Neuronal stem cell (in vitro differentiated cells): ENCODE measurements around the gene FANCD2.
"Not testable (repeated sequence)": the region's sequence is repeated elsewhere in the genome, so short reads cannot be mapped to it uniquely, and the experiment has no call there.

Source experiments
- DNase-seq: peaks from one replicate; pipeline ENCODE4 v3.0.0-alpha.2; 2013; ENCODE audit warnings: low spot score
- H2AFZ ChIP-seq: one replicate; pipeline ENCODE4 v1.6.1; 2013; ENCODE audit warnings: mild to moderate bottlenecking, low read length, inconsistent platforms
- H2AK5ac ChIP-seq: 2 replicates; pipeline ENCODE4 v1.6.1; 2013; ENCODE audit warnings: low read depth, mild to moderate bottlenecking, inconsistent platforms, low read length, moderate library complexity, mixed read lengths
- H2BK120ac ChIP-seq: 2 replicates; pipeline ENCODE4 v1.6.1; 2013; ENCODE audit warnings: low read depth, mild to moderate bottlenecking, inconsistent platforms, low read length, moderate library complexity, mixed read lengths
- H2BK12ac ChIP-seq: one replicate; pipeline ENCODE4 v1.6.1; 2013; ENCODE audit warnings: low read length, inconsistent platforms
- H2BK15ac ChIP-seq: 2 replicates; pipeline ENCODE4 v1.6.1; 2013; ENCODE audit warnings: mild to moderate bottlenecking, low read length, inconsistent platforms, mixed read lengths
- H2BK5ac ChIP-seq: one replicate; pipeline ENCODE4 v1.6.1; 2013; ENCODE audit warnings: inconsistent platforms, mild to moderate bottlenecking, low read length, moderate library complexity
- H3K14ac ChIP-seq: one replicate; pipeline ENCODE4 v1.6.1; 2013; ENCODE audit warnings: low read length, inconsistent platforms
- H3K18ac ChIP-seq: 2 replicates; pipeline ENCODE4 v1.6.1; 2013; ENCODE audit warnings: low read length, inconsistent platforms
- H3K23ac ChIP-seq: 2 replicates; pipeline ENCODE4 v1.6.1; 2013; ENCODE audit warnings: low read depth, mild to moderate bottlenecking, mixed read lengths, low read length, inconsistent platforms; ENCODE audit not compliant: poor library complexity
- H3K27ac ChIP-seq: replicated peaks from 3 replicates; pipeline ENCODE4 v1.5.1; 2013; ENCODE audit warnings: low read length, inconsistent platforms
- H3K27me3 ChIP-seq, 3 experiments: 2 replicates each; pipeline ENCODE4 v1.6.1; 2013; ENCODE audit warnings: low read length in 3 of 3, mild to moderate bottlenecking in 2 of 3, inconsistent platforms in 1 of 3, low read depth in 1 of 3, mixed read lengths in 1 of 3, moderate library complexity in 1 of 3; ENCODE audit not compliant: control insufficient read depth in 3 of 3, insufficient read depth in 3 of 3
- H3K36me3 ChIP-seq, 2 donors: replicated peaks in 1 of 2; 2 replicates each; pipeline ENCODE4 v1.6.1; 2013; ENCODE audit warnings: low read length in 2 of 2; ENCODE audit not compliant: control insufficient read depth in 2 of 2, insufficient read depth in 2 of 2
- H3K4ac ChIP-seq: 2 replicates; pipeline ENCODE4 v1.6.1; 2013; ENCODE audit warnings: inconsistent platforms, mild to moderate bottlenecking, low read length, moderate library complexity
- H3K4me1 ChIP-seq, 2 donors: 1 replicate in 1 of 2; 2 replicates in 1 of 2; pipeline ENCODE4 v1.6.1; 2013; ENCODE audit warnings: low read length in 2 of 2, low read depth in 1 of 2; ENCODE audit not compliant: control insufficient read depth in 2 of 2, insufficient read depth in 1 of 2
- H3K4me2 ChIP-seq: one replicate; pipeline ENCODE4 v1.6.1; 2013; ENCODE audit warnings: mild to moderate bottlenecking, low read length, inconsistent platforms; ENCODE audit not compliant: insufficient read depth, poor library complexity, severe bottlenecking
- H3K4me3 ChIP-seq, 2 donors: 2 replicates each; pipeline ENCODE4 v1.5.1; 2013; ENCODE audit warnings: low read length in 2 of 2, mild to moderate bottlenecking in 2 of 2, inconsistent platforms in 1 of 2, moderate library complexity in 1 of 2
- H3K79me1 ChIP-seq: one replicate; pipeline ENCODE4 v1.6.1; 2013; ENCODE audit warnings: low read depth, mild to moderate bottlenecking, inconsistent platforms, low read length, moderate library complexity
- H3K9ac ChIP-seq: one replicate; pipeline ENCODE4 v1.6.1; 2013; ENCODE audit warnings: mild to moderate bottlenecking, low read depth, low read length, inconsistent platforms; ENCODE audit not compliant: poor library complexity
- H3K9me3 ChIP-seq, 2 donors: replicated peaks in 1 of 2; 2 replicates each; pipeline versions ENCODE3 to v1.6.1; 2013; ENCODE audit warnings: low read length in 2 of 2, mild to moderate bottlenecking in 2 of 2, inconsistent platforms in 1 of 2, low read depth in 1 of 2, mixed read lengths in 1 of 2, moderate library complexity in 1 of 2; ENCODE audit not compliant: control insufficient read depth in 2 of 2, insufficient read depth in 1 of 2
- H4K8ac ChIP-seq: one replicate; pipeline ENCODE4 v1.6.1; 2013; ENCODE audit warnings: low read depth, mild to moderate bottlenecking, inconsistent platforms, low read length, moderate library complexity
- H4K91ac ChIP-seq: one replicate; pipeline ENCODE4 v1.6.1; 2013; ENCODE audit warnings: low read length, low read depth, mild to moderate bottlenecking, inconsistent platforms; ENCODE audit not compliant: poor library complexity
- WGBS, 2 donors: extraction: QIAGEN DNeasy Blood & Tissue Kit; methylation state at CpG; one replicate each; pipeline ENCODE4 v1.1.7; 2013; ENCODE audit warnings: missing lambda C conversion rate in 2 of 2, mixed read lengths in 1 of 2; ENCODE audit not compliant: insufficient read length in 2 of 2, insufficient replicate concordance in 1 of 2; ENCODE audit errors: extremely low coverage in 2 of 2; 5-methylcytosine and 5-hydroxymethylcytosine counted together

FANCD2 gene

DNA sequence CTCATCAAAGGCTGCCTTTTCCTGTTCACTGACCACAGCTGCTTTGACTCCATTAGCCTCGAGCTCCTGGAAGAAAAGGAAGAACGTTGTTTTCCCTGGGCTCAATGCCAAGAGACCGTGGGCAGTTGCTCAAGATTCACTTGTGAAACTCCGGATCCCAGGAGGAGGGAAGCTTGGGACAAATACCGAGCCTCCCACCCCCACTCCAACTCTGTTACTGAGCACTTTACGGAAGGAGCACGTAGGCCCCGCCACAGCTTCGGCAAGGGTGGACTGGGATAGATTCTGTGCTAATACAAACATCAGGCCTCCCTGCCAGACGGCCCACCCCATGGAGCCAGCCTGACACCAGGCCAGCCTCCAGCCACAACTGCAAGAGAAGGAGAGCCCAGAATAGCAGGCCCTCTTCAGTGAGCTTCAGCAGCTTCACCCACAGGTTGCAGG lies 10.8 kb upstream of the FANCD2 start:
- DNase-seq = no peak
- Histone ChIP-seq H4K91ac (no peak overlapping the region), H3K4me2 (no peak overlapping the region), H2AFZ (no peak overlapping the region), H2BK120ac (no peak overlapping the region), H3K36me3 (peaks cover 0 to 19% of the 10 kb centered on the region in 2 donors), H3K4me1 (peaks cover under 1 to 6% of the 10 kb centered on the region in 2 donors), H3K79me1 (peaks cover 2% of the 10 kb centered on the region), H2BK5ac (no peak overlapping the region), H4K8ac (no peak overlapping the region), H3K27ac (no peak overlapping the region), H2BK12ac (no peak overlapping the region), H3K4ac (no peak overlapping the region), H3K9ac (no peak overlapping the region), H3K4me3 (no peak overlapping the region), H2AK5ac (no peak overlapping the region), H3K9me3 (no peaks in the 10 kb centered on the region), H3K27me3 (no peaks in the 10 kb centered on the region), H3K18ac (no peak overlapping the region), H2BK15ac (no peak overlapping the region), H3K14ac (no peak overlapping the region), H3K23ac (no peak overlapping the region)
- WGBS, 2 donors = no CpG with 5 or more reads among the region's 10 CpGs

DNA sequence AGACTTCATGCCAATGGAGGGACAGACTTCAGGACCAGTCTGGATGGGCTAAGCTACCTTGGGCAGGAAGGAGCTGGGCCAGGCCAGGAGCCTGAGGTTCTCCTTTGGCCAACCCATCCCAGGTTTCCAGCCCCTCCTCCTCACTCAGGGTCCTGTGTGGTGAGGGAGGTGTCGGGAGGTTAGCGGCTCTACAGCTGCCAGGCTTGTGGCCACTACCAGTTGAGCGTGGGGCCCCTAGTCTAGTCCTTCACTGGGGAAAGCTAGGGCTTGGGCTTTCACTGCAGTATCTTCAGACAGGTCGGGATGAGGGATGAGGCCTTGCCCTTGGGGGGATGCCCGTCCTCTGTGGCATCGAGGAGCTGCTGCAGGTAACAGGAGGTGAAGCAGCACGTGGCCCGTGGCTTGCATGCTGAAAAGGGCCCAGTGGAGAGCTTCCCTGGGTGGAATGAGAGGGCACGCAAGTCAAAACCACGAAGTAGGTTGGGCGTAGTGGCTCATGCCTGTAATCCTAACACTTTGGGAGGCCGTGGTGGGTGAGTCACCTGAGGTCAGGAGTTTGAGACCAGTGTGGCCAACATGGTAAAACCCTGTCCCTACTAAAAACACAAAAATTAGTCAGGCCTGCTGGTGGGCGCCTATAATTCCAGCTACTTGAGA lies 8.5 kb upstream of the FANCD2 start:
- Histone ChIP-seq H2BK120ac (no peak overlapping the region), H3K4me1 (no peaks in the 10 kb centered on the region), H3K18ac (no peak overlapping the region), H3K4me3 (no peak overlapping the region), H2BK15ac (no peak overlapping the region), H2BK5ac (no peak overlapping the region), H3K27me3 (no peaks in the 10 kb centered on the region), H2AK5ac (no peak overlapping the region), H2AFZ (no peak overlapping the region), H2BK12ac (no peak overlapping the region), H3K9me3 (no peaks in the 10 kb centered on the region), H3K23ac (no peak overlapping the region), H3K36me3 (peaks cover 3 to 40% of the 10 kb centered on the region in 2 donors), H3K9ac (peak overlapping the region; percentile 70), H3K4ac (no peak overlapping the region), H4K91ac (no peak overlapping the region), H3K27ac (no peak overlapping the region), H4K8ac (peak overlapping the region; percentile 82), H3K4me2 (no peak overlapping the region), H3K79me1 (peaks cover 3% of the 10 kb centered on the region), H3K14ac (no peak overlapping the region)
- no CpG with 5 or more reads among the region's 13 CpGs for WGBS, 2 donors
- no peak for DNase-seq

DNA sequence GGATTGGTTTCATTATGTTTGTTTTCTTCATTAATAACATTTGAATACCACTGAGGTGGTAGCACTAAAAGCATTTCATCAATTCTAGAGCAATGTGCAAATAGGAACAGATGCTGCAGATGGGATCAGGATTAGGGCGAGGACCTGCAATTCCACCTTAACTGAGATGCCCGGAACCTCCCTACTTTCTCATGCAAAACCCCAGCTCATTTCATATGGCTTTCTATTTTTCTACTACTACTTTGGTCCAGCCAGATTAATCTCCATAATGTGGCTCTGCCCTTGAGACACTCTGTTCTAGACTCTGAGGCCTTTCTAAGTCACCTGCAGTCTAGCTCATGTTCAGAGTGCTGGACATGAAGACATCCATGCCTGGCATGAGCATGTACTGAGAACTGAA lies 7.4 kb upstream of the FANCD2 start:
- not testable (repeated sequence) for H3K27ac ChIP-seq, H3K27me3 ChIP-seq, H3K14ac ChIP-seq, H3K18ac ChIP-seq, H2AFZ ChIP-seq, H2BK5ac ChIP-seq, H4K8ac ChIP-seq, H4K91ac ChIP-seq, H3K23ac ChIP-seq, H3K9ac ChIP-seq, DNase-seq, H2BK12ac ChIP-seq, H2BK15ac ChIP-seq, H2BK120ac ChIP-seq, H3K4ac ChIP-seq, H3K9me3 ChIP-seq, H3K4me3 ChIP-seq, H3K79me1 ChIP-seq, H3K4me2 ChIP-seq, H3K4me1 ChIP-seq, H2AK5ac ChIP-seq
- no CpG with 5 or more reads among the region's 2 CpGs for WGBS, 2 donors
- peaks cover 7 to 50% of the 10 kb centered on the region in 2 donors for H3K36me3 ChIP-seq

DNA sequence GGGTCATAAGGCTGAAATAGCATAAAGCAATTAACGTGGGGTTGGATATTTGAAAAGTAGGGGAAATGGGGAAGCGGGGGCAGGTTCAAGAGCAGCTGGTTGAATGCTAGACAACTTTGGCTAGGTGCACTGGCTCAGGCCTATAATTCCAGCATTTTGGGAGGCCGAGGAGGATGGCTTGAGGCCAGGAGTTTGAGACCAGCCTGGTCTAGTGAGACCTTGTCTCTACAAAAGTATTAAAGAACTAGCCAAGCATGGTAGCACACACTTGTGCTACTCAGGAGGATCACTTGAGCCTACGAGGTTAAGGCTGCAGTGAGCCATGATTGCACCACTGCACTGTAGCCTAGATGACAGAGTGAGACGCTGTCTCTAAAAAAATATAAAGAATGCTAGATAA lies 6.9 kb upstream of the FANCD2 start:
- Histone ChIP-seq H3K4me2 (no peak overlapping the region), H3K9ac (no peak overlapping the region), H3K36me3 (peaks cover 7 to 51% of the 10 kb centered on the region in 2 donors), H2AK5ac (no peak overlapping the region), H2AFZ (no peak overlapping the region), H3K4ac (no peak overlapping the region), H3K27me3 (no peaks in the 10 kb centered on the region), H3K27ac (no peak overlapping the region), H2BK12ac (no peak overlapping the region), H4K91ac (no peak overlapping the region), H2BK120ac (no peak overlapping the region), H2BK5ac (no peak overlapping the region), H4K8ac (no peak overlapping the region), H3K14ac (no peak overlapping the region), H3K4me1 (no peaks in the 10 kb centered on the region), H3K18ac (no peak overlapping the region), H2BK15ac (no peak overlapping the region), H3K4me3 (no peak overlapping the region), H3K23ac (no peak overlapping the region), H3K9me3 (no peaks in the 10 kb centered on the region), H3K79me1 (peaks cover 4% of the 10 kb centered on the region)
- DNase-seq = no peak
- no CpG with 5 or more reads among the region's 5 CpGs for WGBS, 2 donors
